Vagina (tissue), 2 donors: ENCODE measurements around the gene ABCD3.

Experiments
- CTCF ChIP-seq, 3 experiments: fragments of 450-650 bp in 2 of 3; fragments of 200-600 bp in 1 of 3; sonication (generic) in 1 of 3; IDR thresholded peaks; one replicate each; pipeline ENCODE4 v1.5.1; 2017 to 2019; ENCODE audit warnings: antibody characterized with exemption in 3 of 3, mild to moderate bottlenecking in 2 of 3, moderate library complexity in 2 of 3
- POLR2A ChIP-seq, 2 donors: fragments of 450-650 bp; IDR thresholded peaks; one replicate each; pipeline ENCODE4 v1.6.1; 2017; ENCODE audit warnings: antibody characterized with exemption in 2 of 2, mild to moderate bottlenecking in 2 of 2, moderate library complexity in 2 of 2
- POLR2AphosphoS5 ChIP-seq, 2 donors: sonication (generic); formaldehyde crosslinking; IDR thresholded peaks; one replicate each; pipeline ENCODE4 v1.9.0; 2017; ENCODE audit warnings: antibody characterized with exemption in 2 of 2, mild to moderate bottlenecking in 2 of 2, low read depth in 1 of 2; ENCODE audit not compliant: insufficient read depth in 1 of 2

GRCh38 chr1:94532077-94532476 is 113.9 kb downstream of the ABCD3 start:
- no peak for TF ChIP-seq POLR2A (IDR thresholded peaks at IDR 0.05)
- no peak for TF ChIP-seq CTCF (IDR thresholded peaks at IDR 0.05)
- no peak for TF ChIP-seq POLR2AphosphoS5 (IDR thresholded peaks at IDR 0.05; ENCODE audit: insufficient read depth in 1 of 2, low read depth in 1 of 2)
